ENCODE data around the gene FBLN5.

FBLN5 gene

GRCh38 chr14:91946622-91947474 is 646 bp downstream of the FBLN5 start:
- CTCF ChIA-PET = interaction anchor here (1.0 kb wide), 1 partner anchor 10 kb away, joined by 3 read pairs; no protein-coding TSS in a partner anchor
- no peak for TF ChIP-seq CTCF (IDR thresholded peaks at IDR 0.05; ENCODE audit: control extremely low read depth, extremely low read depth, low read depth, missing control alignments)
- DNase-seq (ENCODE audit: extremely low spot score) = no peak
- POLR2A ChIA-PET = no interaction called here

GRCh38 chr14:91945751-91946621 is 1.5 kb downstream of the FBLN5 start:
- DNase-seq (ENCODE audit: extremely low spot score) = no peak
- CTCF ChIA-PET = interaction anchor here (1.0 kb wide), 1 partner anchor 11 kb away, joined by 3 read pairs; no protein-coding TSS in a partner anchor
- POLR2A ChIA-PET = no interaction called here
- no peak for TF ChIP-seq CTCF (IDR thresholded peaks at IDR 0.05; ENCODE audit: control extremely low read depth, extremely low read depth, low read depth, missing control alignments)

- ChIA-PET POLR2A (no interaction called here), CTCF (no interaction called here)
- no peak for TF ChIP-seq CTCF (IDR thresholded peaks at IDR 0.05; ENCODE audit: control extremely low read depth, extremely low read depth, low read depth, missing control alignments)
- DNase-seq (ENCODE audit: extremely low spot score) = no peak
Measured at GRCh38 chr14:91942946-91943345, 4.5 kb downstream of the FBLN5 start.

GRCh38 chr14:91942128-91942527 is 5.4 kb downstream of the FBLN5 start:
- ChIA-PET POLR2A (no interaction called here), CTCF (no interaction called here)
- DNase-seq (ENCODE audit: extremely low spot score) = no peak
- no peak for TF ChIP-seq CTCF (IDR thresholded peaks at IDR 0.05; ENCODE audit: control extremely low read depth, extremely low read depth, low read depth, missing control alignments)

GRCh38 chr14:91940209-91940608 is 7.3 kb downstream of the FBLN5 start:
- TF ChIP-seq CTCF (IDR thresholded peaks at IDR 0.05; ENCODE audit: control extremely low read depth, extremely low read depth, low read depth, missing control alignments) = no peak
- ChIA-PET POLR2A (no interaction called here), CTCF (no interaction called here)
- DNase-seq (ENCODE audit: extremely low spot score) = no peak

GRCh38 chr14:91935586-91935985 is 11.9 kb downstream of the FBLN5 start:
- CTCF ChIA-PET = interaction anchor here (1.4 kb wide), 1 partner anchor 9 kb away, joined by 4 read pairs; no protein-coding TSS in a partner anchor
- no peak for TF ChIP-seq CTCF (IDR thresholded peaks at IDR 0.05; ENCODE audit: control extremely low read depth, extremely low read depth, low read depth, missing control alignments)
- DNase-seq (ENCODE audit: extremely low spot score) = no peak
- POLR2A ChIA-PET = no interaction called here

Measured in GM10248 (cell line).